ENCODE results near the gene IL17RA. TPM values are rescaled to one million over a fixed set of nuclear protein-coding genes. Genes with fewer than 3 reads are reported as not detected.

Gene IL17RA
- total and polyA plus RNA-seq, 2 of the 4 experiments (the other 2 are of a cell fraction): 5.2 to 15.3 TPM

GRCh38 chr22:17119481-17120202, 34.8 kb downstream of the IL17RA start:
- no peak overlapping the region for H2AK5ac ChIP-seq (ENCODE audit: low read depth, low read length)
- no peak overlapping the region for H3K4me3 ChIP-seq (ENCODE audit: insufficient read depth, low read depth, low read length)
- no peak overlapping the region for H3K14ac ChIP-seq (replicated peaks; ENCODE audit: low read depth, low read length)
- dilution Hi-C loops (cut with HindIII; ENCODE audit: low sequenced_read_pairs, unreplicated experiment) (no loop called here), intact Hi-C loops (cut with micrococcal nuclease) (no loop called here), in situ Hi-C loops (cut with MboI; ENCODE audit: low sequenced_read_pairs) (no loop called here)
- no peak overlapping the region for H4K91ac ChIP-seq (ENCODE audit: insufficient read depth, low read depth, low read length)
- no peak overlapping the region for H2BK20ac ChIP-seq (ENCODE audit: low read depth, low read length)
- H4K20me1 ChIP-seq (ENCODE audit: insufficient read depth, low read length): no peaks in the 10 kb centered on the region
- TF ChIP-seq RCOR1 (IDR thresholded peaks at IDR 0.05; ENCODE audit: insufficient replicate concordance, low read length): no peak
- TF ChIP-seq, protein P1, sequence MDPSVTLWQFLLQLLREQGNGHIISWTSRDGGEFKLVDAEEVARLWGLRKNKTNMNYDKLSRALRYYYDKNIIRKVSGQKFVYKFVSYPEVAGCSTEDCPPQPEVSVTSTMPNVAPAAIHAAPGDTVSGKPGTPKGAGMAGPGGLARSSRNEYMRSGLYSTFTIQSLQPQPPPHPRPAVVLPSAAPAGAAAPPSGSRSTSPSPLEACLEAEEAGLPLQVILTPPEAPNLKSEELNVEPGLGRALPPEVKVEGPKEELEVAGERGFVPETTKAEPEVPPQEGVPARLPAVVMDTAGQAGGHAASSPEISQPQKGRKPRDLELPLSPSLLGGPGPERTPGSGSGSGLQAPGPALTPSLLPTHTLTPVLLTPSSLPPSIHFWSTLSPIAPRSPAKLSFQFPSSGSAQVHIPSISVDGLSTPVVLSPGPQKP (IDR thresholded peaks at IDR 0.05; ENCODE audit: borderline replicate concordance, low read depth, low read length): no peak
- TF ChIP-seq POLR2A (IDR thresholded peaks at IDR 0.05; ENCODE audit: low read depth, low read length): no peak
- TF ChIP-seq SMC3 (IDR thresholded peaks at IDR 0.05; ENCODE audit: low read depth, low read length): no peak
- TF ChIP-seq MAFK (IDR thresholded peaks at IDR 0.05; ENCODE audit: low read depth, low read length): no peak
- TF ChIP-seq, protein P2, sequence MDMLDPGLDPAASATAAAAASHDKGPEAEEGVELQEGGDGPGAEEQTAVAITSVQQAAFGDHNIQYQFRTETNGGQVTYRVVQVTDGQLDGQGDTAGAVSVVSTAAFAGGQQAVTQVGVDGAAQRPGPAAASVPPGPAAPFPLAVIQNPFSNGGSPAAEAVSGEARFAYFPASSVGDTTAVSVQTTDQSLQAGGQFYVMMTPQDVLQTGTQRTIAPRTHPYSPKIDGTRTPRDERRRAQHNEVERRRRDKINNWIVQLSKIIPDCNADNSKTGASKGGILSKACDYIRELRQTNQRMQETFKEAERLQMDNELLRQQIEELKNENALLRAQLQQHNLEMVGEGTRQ (IDR thresholded peaks at IDR 0.05; ENCODE audit: low read depth, low read length): no peak
- TF ChIP-seq NFE2L2 (IDR thresholded peaks at IDR 0.05; ENCODE audit: low read depth, low read length): no peak
- no peak for TF ChIP-seq RAD21 (IDR thresholded peaks at IDR 0.05; ENCODE audit: low read length)
- no peak for TF ChIP-seq BHLHE40 (IDR thresholded peaks at IDR 0.05; ENCODE audit: low read depth, low read length)
- no peak for TF ChIP-seq MAZ (IDR thresholded peaks at IDR 0.05; ENCODE audit: borderline replicate concordance, low read depth, low read length)
- TF ChIP-seq MXI1 (IDR thresholded peaks at IDR 0.05; ENCODE audit: borderline replicate concordance, low read depth, low read length): no peak
- TF ChIP-seq RFX5 (IDR thresholded peaks at IDR 0.05; ENCODE audit: low read depth, low read length): no peak
- TF ChIP-seq CEBPB (IDR thresholded peaks at IDR 0.05; ENCODE audit: low read depth, low read length): no peak
- TF ChIP-seq FOS (IDR thresholded peaks at IDR 0.05; ENCODE audit: low read depth, low read length): no peak
- no peak for TF ChIP-seq CTCF (conservative IDR thresholded peaks at IDR 0.05; ENCODE audit: low read depth, low read length)
- TF ChIP-seq CHD1 (IDR thresholded peaks at IDR 0.05; ENCODE audit: low read depth, low read length): no peak
- no peaks in the 10 kb centered on the region for H3K36me3 ChIP-seq (ENCODE audit: control insufficient read depth, insufficient read depth, low read length)
- no TSS peak for BruUV-seq (replicated peaks)
- H3K56ac ChIP-seq (ENCODE audit: extremely low read depth, insufficient read depth, low read length): no peak overlapping the region
- no peak overlapping the region for H4K5ac ChIP-seq (ENCODE audit: low read depth, low read length)
- DNase-seq (no peak), ATAC-seq (ENCODE audit: low read depth) (no peak)
- no peak overlapping the region for H3K9ac ChIP-seq (ENCODE audit: low read depth, low read length)
- H3K4me1 ChIP-seq (ENCODE audit: control insufficient read depth, insufficient read depth, low read length): no peaks in the 10 kb centered on the region
- no peak overlapping the region for H4K8ac ChIP-seq (ENCODE audit: low read depth in 2 of 2, low read length in 2 of 2)
- CTCF ChIA-PET: interaction anchor here (0.6 kb wide), 1 partner anchor 384 kb away, joined by 3 read pairs; no protein-coding TSS in a partner anchor
- POLR2A ChIA-PET (ENCODE audit: unreplicated experiment): no interaction called here
- no peak overlapping the region for H2AK9ac ChIP-seq (replicated peaks; ENCODE audit: low read depth, low read length, poor library complexity)
- no peak overlapping the region for H3K23ac ChIP-seq (ENCODE audit: low read depth, low read length)
- WGBS, 2 experiments (ENCODE audit: extremely low coverage in 2 of 2, insufficient read length in 1 of 2): 20% methylated on average over 15 of the region's 63 CpGs; no CpG with 5 or more reads in 1 of the 2 experiments
- no peaks in the 10 kb centered on the region for H3K9me1 ChIP-seq (ENCODE audit: insufficient read depth, low read length)
- H3K9me3 ChIP-seq (ENCODE audit: control insufficient read depth, insufficient read depth, low read length): no peaks in the 10 kb centered on the region
- no peak overlapping the region for H2AFZ ChIP-seq (replicated peaks; ENCODE audit: low read length, poor library complexity)
- no peak overlapping the region for H2BK5ac ChIP-seq (ENCODE audit: low read depth, low read length, poor library complexity, severe bottlenecking)
- H3K27ac ChIP-seq (ENCODE audit: insufficient read depth, low read length): no peak overlapping the region
- no peak overlapping the region for H2BK15ac ChIP-seq (ENCODE audit: low read depth, low read length)
- no peak overlapping the region for H2BK120ac ChIP-seq (ENCODE audit: low read depth, low read length)
- H3K27me3 ChIP-seq (ENCODE audit: control insufficient read depth, insufficient read depth, low read length): peaks cover 29% of the 10 kb centered on the region
- H3K4me2 ChIP-seq (ENCODE audit: low read depth, low read length): no peak overlapping the region
- no peak overlapping the region for H3K4ac ChIP-seq (ENCODE audit: low read depth, low read length)
- no peak overlapping the region for H3K18ac ChIP-seq (ENCODE audit: low read depth, low read length)
- no peaks in the 10 kb centered on the region for H3K79me1 ChIP-seq (ENCODE audit: low read depth in 1 of 2, low read length in 2 of 2)
